Measurements from ENCODE around the gene LAMTOR1.
"Not testable (repeated sequence)": the region's sequence is repeated elsewhere in the genome, so short reads cannot be mapped to it uniquely, and the experiment has no call there.

Gene LAMTOR1

DNA sequence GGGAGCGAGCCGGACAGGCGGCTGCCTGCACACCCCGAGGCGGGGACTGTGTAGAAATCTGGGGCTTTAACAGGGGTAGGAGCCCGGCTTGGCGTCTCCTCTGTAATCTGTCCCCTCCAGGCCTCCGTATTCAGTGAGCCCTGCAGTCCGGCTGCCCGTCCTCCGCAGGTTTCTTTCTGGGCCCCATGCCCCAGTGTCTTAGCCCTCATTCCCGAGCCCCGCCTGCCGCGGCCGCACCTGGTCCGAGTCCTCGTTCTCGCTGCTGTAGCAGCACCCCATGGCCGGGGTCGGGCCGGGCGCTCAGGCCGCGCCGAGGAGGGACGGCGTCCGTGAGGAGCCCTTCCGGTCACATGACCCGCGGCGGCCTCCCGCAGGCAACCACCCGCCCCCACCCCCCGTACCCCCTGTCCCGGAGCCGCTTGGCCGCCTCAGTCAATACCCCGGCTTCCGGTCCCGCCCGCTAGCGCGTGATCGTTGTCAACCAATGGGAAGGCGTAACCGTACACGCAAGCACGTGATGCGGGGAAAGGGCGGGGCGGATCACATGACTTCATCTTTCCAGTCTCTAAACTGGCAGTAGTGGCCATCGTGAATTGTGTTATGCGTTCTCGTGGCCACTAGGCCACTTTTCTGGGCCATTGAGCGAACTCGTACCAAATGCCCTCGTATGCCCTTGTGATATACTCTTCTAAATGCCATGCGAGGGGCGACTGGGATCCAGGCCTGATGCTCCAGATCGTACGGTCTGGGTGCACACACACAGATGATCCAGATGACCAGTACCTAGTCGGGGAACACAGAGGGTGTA, at the start of gene LAMTOR1:
LAMTOR1 (minus strand) TSS at position 352 of the 808 bp plus-strand sequence; CDS start at position 279, 73 bp downstream.
- peak; percentile 98 to 99 for DNase-seq

DNA sequence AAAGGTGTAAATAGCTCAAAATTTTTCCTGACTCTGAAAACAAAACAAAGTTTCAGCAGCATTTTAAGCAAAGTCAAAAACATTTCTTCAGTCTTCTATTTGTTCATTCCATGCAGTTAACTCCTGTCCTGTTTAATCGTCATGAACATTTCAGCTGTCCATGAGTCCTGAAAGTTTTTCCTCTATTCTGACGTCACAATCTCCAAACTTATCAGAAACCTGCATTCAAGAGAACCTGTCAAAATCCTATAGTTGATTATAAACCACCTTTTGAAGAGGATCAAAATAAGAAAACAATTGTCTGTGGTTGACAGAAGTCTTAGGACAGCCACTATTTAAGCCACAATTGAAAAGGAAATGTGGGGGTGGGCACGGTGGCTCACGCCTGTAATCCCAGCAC, 47.8 kb upstream of the LAMTOR1 start:
- no peak for DNase-seq

DNA sequence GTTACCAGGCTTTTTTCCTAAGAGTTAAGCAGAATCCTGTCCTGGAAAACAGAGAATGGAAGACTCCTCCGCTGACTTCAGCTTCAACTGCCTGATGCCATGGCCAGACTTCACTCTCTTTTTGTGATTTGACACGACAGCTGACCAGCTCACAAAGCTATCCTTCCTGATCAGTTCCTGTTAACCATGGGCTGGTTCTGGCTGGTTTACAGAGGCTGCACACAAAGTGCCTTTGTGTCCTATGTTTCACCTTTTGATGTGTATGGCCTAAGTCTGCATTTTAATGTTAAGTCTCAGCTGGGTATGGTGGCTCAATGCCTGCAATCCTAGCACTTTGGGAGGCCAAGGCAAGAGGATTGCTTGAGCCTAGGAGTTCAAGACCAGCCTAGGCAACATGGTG, 43.5 kb upstream of the LAMTOR1 start:
- DNase-seq: no peak

DNA sequence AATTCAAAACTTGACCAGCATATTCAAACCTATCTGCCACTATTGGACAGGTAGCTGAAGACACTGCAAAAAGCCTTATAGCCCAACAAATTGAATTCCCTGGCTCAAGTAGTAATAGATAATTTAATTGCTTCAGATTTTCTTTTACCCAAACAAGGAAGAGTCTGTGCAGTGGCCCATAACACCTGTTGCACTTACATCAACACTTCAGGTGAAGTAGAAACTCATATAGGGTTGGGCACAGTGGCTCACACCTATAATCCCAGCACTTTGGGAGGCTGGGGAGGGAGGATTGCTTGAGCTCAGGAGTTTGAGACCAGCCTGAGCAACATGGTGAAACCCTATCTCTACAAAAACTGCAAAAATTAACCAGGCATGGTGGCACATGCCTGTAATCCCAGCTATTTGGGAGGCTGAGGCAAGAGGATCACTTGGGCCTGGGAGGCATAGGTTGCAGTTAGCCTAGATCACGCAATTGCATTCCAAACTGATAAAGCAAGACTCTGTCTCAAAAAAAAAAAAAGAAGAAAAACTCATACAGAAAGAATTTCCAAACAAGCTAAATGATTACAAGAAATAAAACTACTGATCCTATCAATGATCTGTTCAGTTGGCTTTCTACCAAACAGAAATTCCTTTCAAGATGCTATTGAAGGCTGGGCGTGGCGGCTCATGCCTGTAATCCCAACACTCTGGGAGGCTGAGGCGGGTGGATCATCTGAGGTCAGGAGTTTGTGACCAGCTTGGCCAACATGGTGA, 41.9 kb upstream of the LAMTOR1 start:
- no peak for DNase-seq

DNA sequence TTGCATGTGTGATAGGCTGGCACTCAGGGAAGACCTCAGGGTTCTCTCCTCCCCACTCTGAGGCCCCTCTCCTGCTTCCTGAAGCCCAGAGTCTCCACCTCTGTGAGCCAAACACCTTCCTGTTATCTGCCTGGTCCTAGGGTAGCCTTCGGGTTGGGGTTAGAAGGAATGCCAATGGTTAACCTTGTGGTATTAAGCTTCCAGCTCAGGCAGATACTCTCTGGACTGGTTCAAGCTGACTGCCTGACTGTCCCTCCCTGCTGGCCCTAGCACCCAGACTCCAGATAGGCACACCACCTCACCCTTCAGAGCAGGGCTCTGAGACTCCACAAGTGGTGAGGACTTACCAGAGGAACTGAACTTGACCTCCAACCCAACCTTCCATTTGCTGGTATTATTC, 39.4 kb upstream of the LAMTOR1 start:
- not testable (repeated sequence) for DNase-seq

DNA sequence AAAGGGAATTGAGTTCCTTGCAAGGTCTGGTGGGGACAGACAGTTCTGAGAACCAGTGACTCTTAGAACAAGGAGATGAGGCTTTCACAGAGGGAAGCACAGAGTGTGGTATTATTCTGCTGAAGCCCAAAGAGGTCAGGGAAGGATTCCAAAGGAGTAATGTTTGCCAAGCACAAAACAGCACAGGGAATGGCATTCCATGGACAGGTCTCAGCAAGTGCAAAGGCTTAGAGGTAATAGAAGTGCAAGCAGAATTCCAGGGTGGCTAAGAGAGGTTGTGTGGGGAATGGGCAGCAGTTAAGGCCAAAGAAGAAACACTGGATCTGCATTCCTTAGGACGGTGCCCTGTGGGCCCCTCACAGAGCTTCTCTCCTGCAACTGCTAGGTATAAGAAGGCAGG, 39.0 kb upstream of the LAMTOR1 start:
- not testable (repeated sequence) for DNase-seq

DNA sequence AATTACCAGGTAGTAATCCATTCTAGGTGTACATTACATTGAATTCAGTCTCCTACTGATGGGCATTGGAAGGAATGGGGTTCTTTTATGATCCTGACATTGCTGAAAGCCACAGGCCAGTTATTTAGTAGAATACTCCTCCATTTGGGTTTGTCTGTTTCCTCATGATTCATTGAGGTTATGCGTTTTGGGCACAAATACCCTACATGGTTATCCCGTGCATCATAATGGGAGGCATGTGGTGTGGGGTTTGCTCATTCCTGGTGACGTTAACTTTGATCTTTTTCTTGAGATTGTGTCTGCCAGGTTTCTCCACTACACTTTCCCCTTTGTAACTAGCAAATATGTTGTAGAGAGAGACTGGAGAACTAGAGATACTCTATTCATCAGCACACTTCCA, 38.0 kb upstream of the LAMTOR1 start:
- DNase-seq: no peak

DNA sequence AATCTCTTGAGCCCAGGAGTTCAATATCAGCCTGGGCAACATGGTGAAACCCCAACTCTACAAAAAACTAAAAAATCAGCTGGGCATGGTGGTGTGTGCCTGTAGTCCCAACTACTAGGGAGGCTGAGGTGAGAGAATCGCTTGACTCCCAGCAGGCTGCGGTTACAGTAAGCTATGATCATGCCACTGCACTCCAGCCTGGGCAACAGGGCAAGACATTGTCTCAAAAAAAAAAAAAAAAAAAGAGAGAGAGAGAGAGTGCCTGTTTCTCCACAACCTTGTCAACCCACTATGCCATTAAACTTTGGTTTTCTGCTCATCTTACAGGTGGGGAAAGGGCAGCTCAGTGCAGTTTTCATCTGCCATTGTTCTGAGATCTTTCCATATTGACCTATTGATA, 37.6 kb upstream of the LAMTOR1 start:
- no peak for DNase-seq

DNA sequence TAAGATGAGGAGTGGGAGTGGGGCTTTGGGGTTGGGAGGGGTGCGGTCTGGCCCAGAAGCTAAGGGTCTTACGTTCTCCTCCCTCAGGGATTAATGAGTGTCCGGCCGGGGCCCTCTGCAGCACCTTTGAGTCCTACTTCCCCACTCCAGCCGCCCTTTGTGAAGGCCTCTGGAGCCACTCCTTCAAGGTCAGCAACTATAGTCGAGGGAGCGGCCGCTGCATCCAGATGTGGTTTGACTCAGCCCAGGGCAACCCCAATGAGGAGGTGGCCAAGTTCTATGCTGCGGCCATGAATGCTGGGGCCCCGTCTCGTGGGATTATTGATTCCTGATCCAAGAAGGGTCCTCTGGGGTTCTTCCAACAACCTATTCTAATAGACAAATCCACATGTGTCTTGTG, 36.4 kb upstream of the LAMTOR1 start:
- no peak for DNase-seq

DNA sequence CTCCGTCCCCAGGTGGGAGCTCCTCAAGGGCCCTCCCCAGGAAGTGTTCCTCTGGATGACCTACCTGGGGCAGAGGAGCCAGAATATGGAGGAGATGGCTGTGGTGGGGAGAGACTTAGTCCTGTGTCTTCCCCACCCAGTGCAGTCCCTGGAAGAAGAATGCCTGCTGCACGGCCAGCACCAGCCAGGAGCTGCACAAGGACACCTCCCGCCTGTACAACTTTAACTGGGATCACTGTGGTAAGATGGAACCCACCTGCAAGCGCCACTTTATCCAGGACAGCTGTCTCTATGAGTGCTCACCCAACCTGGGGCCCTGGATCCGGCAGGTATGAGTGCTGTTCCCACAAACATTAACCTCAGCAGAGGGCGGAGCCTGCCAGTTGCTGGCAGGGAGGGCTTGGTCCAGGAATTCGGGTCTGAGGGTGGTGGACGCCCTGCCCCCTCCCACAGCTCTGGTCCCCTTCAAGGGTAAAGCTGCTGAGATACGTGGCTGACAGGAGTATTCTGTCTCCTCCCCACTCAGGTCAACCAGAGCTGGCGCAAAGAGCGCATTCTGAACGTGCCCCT, 35.8 kb upstream of the LAMTOR1 start:
- no peak for DNase-seq

DNA sequence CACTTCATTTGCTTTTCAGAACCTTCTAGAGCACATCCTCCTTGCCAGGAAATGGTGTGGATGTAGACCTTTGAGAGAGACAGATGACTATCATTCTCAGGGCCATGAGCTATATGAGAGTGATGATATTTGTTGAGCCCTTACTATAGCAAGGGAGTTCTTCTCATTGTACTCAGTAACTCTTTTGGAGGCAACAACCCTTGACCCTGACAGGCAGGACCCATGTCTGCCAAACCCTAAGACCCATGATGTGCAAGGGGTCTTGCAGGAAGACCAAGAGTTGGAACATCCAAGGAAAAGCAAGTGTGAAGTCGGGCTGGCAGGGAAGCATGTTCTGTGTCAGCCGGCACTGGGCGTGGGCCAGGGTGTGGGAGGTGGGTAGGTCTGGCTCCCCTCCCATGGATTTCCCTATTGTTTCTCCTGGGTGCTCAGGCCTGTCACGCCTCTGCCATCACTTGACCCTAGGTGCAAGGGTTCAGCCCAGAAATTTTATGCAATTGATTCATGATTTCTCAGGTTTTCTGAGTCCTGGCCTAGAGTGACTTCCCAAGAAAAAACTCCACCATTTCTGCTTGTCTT, 33.7 kb upstream of the LAMTOR1 start:
- no peak for DNase-seq

DNA sequence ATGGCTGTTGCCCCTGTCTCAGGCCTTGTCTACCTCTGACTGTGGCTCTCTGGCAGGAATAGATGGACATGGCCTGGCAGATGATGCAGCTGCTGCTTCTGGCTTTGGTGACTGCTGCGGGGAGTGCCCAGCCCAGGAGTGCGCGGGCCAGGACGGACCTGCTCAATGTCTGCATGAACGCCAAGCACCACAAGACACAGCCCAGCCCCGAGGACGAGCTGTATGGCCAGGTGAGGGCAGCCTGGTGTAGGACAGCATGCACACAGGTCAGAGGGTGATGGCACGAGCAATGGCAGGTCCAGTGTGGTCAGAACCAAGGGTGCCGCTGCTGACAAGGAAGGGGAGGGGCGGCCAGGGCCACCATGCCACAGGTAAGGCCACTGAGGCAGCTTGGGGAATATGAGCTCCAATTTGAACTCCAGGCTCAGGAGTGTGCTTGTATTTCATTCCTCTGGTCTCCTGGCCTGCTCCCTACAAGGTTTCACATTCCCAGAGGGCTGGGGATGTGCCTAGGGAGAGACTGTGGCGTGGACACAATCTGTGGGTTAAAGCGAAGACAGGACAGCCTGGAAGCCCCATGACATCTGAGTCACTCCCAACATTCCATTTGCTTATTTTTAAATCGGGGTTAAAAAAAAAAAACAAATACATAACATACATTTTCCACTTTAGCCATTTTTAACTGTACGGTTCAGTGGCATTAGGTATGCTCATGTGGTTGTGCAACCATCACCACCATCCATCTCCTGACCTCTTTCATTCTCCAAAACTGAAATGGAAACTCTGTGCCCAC, 33.0 kb upstream of the LAMTOR1 start:
- no peak for DNase-seq

DNA sequence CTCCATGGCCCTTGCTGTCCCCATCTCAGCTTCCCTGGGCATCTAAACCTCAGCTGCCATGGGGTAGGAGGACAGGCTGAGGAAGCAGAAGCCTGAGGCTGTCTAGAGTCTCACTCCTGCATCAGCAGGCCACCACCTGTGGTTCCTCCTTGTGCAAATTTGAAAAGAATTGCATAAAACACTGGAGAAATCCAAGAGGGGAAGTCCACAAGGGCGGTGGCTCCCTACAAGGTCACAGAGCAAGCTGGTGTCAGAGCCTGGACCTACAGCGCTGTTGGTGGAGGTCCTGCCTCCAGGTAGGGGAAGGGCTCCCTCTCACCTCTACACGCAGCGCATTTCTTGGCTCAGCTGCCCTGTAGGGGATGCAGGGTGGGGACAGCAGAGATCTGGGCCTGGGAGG, 32.4 kb upstream of the LAMTOR1 start, which contains the start of gene FOLR3:
FOLR3 (plus strand) TSS at position 253 of the 400 bp plus-strand sequence. CDS start 228 bp downstream, outside the sequence.
- DNase-seq: not testable (repeated sequence)

DNA sequence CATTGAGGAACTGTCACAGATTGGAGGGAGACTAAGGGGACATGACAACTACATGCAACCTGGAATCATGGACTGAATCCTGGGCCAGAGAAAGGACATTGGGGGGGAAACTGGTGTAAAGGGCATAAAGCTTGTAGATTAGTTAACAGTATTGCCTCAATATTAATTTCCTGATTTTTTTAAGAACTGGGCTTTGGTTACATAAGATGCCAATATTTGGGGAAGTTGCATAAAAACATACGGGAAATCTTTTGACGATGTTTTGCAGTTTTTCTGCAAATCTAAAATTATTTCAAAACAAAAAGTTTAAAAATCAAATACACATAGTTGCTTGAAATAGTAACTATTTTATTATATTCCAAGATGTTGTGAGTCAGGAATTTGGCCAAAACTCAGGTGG, 29.5 kb upstream of the LAMTOR1 start:
- DNase-seq: no peak

DNA sequence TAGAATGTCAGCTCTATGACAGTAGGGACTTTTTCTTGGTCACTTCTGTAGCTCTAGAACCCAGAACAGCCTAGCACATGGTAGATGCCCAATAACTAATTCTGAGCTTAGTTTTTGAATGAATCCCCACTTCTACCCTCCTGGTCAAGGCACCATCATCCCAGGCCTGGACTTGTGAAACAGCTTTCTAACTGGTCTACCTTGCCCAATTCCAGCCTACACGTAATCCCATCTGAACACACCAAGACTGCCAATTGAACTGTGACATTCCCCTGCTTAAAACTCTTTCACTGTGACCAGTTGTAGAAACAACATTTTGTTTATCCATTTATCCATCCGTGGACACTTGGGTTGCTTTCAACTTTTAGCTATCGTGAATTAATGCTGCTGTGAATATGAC, 26.3 kb upstream of the LAMTOR1 start:
- DNase-seq: no peak

DNA sequence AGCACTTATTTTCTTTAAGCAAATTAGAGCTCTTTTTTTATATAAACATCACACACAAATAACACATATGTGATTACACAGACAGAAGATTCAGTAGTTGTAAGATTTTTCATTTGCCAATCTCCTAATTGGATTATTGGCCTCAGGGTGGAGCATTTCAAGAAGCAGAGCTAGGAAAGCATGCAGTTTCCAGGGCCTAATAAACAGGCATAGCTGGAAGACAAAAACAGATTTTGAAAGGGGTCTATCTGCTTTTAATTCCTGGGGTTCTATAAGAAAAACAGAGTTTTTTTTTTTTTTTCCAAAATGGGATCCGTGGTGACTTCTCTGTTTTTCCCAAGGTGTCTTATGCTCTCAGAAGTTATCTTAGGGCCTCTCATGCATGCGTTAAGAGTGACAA, 24.8 kb upstream of the LAMTOR1 start:
- no peak for DNase-seq

DNA sequence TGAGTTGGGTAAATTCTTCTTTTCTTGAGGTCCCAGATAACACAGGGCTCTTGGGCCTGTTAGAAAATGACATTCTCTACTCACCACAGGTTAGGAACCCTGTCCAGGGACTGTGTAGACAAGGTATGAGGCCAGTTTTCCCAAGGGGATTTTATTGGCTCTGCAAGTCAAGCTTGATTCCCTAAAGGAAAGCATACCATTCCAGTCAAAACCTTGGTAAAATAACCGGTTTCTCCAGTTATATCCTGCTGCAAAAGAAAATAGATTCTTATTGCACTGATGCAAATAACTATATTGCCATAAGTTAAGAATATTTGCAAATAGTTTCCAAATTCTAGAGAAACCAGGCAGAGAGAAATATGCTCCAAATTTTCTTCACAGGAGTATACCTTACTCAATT, 22.9 kb upstream of the LAMTOR1 start:
- DNase-seq: no peak

DNA sequence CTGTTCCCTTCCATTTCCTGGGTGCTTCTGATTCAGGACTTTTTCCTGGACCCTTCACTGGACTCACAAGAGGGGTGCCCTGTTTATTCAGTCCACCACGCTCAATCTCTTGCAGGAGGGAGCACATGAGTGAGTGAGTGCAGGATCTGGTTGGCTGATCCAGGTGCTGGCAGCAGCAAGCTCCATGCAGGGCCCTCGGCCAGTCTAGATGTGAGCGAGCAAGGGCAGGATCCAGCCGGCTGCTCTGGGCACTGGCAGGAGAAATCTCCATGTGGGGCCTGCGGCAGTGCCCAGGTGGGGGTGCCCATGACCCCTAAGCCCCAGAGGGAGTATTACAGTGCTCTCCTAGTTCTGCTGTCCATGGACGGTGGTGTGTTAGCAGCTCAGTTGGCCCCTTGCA, 20.9 kb upstream of the LAMTOR1 start:
- no peak for DNase-seq

DNA sequence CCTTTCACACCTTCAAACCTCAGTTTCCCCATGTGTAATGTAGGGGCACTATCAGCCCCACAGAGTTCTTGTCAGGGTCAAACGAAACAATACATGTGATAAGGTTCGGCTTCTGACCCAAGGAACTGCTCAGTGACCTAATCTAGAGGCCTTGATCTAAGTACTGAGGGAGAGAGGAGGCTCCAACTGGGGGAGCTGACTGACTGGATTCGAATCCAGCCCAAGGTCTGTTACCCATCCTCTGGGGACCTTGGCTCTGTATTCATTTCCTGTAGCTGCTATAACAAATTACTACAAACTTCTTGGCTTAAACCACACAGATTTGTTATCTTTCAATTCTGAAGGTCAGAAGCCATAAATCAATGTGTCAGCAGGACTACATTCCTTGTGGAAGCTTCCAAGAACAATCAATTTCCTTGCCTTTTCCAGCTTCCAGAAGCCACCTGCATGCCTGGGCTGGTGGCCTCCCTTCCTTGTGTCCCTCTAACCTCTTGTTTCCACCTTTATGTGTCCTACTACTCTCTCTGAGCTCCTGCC, 20.1 kb upstream of the LAMTOR1 start:
- no peak for DNase-seq

DNA sequence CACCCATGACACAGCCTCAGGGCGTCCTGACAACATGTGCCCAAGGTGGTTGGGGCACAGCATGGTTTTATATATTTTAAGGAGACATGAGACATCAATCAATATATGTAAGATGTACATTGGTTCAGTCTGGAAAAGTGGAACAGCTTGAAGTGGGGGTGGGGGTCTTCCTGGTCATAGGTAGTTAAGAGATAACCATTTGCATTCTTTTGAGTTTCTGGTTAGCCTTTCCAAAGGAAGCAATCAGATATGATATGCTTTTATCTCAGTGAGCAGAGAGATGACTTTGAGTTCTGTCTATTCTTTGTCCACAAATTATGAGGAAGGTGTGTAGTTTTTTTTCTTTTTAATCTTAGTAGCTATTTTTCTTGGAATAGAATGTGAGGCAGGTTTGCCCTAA, 19.5 kb upstream of the LAMTOR1 start:
- no peak for DNase-seq

DNA sequence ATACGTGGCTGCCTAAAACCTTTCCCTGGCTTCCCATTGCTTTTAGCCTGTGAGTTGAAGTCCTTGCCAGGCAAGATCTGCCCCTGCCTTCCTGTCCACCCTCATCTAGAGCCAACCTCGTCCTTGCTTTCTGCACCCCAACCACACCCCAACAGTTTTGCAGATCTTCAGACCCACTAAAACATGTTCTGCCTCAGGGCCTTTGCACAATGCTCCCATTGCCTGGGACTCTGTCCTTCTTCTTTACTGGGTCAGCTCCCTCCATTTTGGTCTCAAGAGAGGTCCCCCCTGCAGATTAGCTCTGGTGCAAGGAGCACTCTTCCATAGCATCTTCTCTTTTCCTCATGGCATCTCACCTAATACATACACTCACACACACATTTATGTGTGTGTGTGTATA, 17.8 kb upstream of the LAMTOR1 start:
- no peak for DNase-seq

DNA sequence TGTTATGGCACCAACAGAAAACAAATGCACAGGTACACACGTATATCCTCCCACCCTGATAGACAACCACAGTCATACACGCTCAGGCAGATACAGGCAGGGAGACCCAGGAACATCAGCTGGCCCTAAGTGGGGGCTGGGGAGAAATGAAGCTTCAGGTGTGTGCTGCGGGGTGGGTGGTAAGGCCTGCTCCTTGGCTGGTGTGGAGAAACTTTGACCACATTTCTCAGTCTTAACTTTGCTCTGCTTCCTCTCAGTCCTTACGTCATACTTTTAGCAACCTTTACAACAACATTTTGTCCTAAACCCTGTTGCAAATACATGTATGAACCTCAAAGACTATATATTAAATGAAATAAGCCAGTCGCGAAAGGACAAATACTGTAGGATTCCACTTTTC, 16.1 kb upstream of the LAMTOR1 start:
- DNase-seq: no peak
